MCF 10A (cell line): ENCODE measurements around the gene TTC3. TPM values are rescaled to one million over a fixed set of nuclear protein-coding genes. Genes with fewer than 3 reads are reported as not detected.

Experiments
- BruUV-seq: library from RNA; stranded (reverse); fragments of 400-500 nt; replicated peaks from 2 replicates; lab custom pipeline; 2021; lab: Mats Ljungman, UMichigan
- CTCF ChIA-PET: fragments of 300-600 bp; sonication (Branson Sonifier 250); formaldehyde crosslinking; extraction: SDS; loops from one replicate; lab custom pipeline; 2021; ENCODE audit warnings: antibody characterized with exemption, inconsistent platforms; lab: Yijun Ruan, JAX
- POLR2A ChIA-PET: fragments of 300-600, 350-650 bp; sonication (Branson Sonifier 250); formaldehyde crosslinking; extraction: SDS; loops from one replicate; lab custom pipeline; 2020; ENCODE audit warnings: antibody characterized with exemption, inconsistent platforms; lab: Yijun Ruan, JAX
- DNase-seq: peaks from one replicate; pipeline ENCODE4 v3.0.0-alpha.2; 2018; ENCODE audit not compliant: unreplicated experiment
- H3K27ac Mint-ChIP-seq: one replicate; pipeline ENCODE4 v1.8.0; 2022; ENCODE audit warnings: mild to moderate bottlenecking, low read depth, mixed read lengths; ENCODE audit not compliant: unreplicated experiment
- H3K27me3 Mint-ChIP-seq: one replicate; pipeline ENCODE4 v1.8.0; 2022; ENCODE audit warnings: mixed read lengths; ENCODE audit not compliant: insufficient read depth, unreplicated experiment
- H3K36me3 Mint-ChIP-seq: one replicate; pipeline ENCODE4 v1.8.0; 2022; ENCODE audit warnings: mild to moderate bottlenecking, moderate library complexity, mixed read lengths; ENCODE audit not compliant: insufficient read depth, unreplicated experiment
- H3K4me1 Mint-ChIP-seq: one replicate; pipeline ENCODE4 v1.8.0; 2022; ENCODE audit warnings: mixed read lengths; ENCODE audit not compliant: insufficient read depth, unreplicated experiment
- H3K4me3 Mint-ChIP-seq: one replicate; pipeline ENCODE4 v1.8.0; 2022; ENCODE audit warnings: mild to moderate bottlenecking, moderate library complexity, mixed read lengths; ENCODE audit not compliant: unreplicated experiment
- H3K9me3 Mint-ChIP-seq: one replicate; pipeline ENCODE4 v1.8.0; 2022; ENCODE audit warnings: mixed read lengths; ENCODE audit not compliant: unreplicated experiment
- intact Hi-C: fragments of 100-400 bp; cut with micrococcal nuclease; formaldehyde crosslinking; loops from 2 replicates; pipeline ENCODE4 v1.14.1; 2022
- total RNA-seq: library from RNA; stranded (reverse); gene quantifications from 2 replicates; pipeline ENCODE4 v1.2.3, GENCODE V29; 2022
- TF ChIP-seq, protein P1 (sequence below): fragments of 200-600 bp; IDR thresholded peaks from one replicate; pipeline ENCODE4 v1.8.0; 2022; ENCODE audit warnings: antibody characterized with exemption, mild to moderate bottlenecking; ENCODE audit not compliant: unreplicated experiment

Gene TTC3
- total RNA-seq, 1 experiment from 2014 or later: 74.4 TPM

DNA sequence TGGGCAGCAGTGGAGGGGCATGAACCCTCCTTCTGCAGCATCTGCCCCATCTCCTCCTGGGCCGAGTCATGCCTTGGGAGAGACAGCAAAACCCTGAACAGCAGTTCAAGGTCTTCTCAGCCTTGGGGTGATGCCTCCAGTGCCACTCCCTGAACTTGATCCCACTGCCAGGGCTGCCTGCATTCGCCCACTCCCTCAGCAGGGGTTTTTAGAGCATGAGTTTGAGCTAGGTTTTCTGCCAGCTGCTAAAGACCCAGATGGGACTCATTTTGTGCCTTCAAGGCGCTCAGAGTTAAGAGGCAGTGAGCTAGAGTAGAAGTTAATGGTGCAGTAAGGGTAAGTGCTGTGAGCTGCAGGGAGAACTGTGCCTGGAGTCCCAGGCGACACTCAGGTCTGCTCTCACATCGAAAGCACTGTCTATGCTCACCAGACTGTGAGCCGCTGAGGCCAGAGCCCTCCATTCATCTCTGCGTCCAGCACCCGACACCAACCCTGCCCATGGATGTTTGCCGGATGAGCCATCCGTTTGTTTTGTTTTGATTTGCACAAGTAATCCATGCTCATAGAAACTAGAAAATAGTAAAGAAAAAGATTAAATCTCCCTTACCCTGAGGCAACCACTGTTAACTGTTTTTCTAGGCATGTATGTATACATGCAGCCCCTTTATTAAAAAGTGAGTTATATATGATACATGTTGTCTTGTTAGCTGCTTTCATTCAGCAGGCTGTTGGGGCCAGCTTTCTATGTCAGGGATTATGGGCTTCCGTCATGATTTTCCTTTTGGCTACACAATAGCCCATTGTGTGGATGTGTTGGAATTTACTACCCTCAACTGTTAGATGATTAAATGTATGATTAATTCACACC is 126.2 kb downstream of the TTC3 start:
- peak; percentile 41 for DNase-seq
- CTCF ChIA-PET: interaction anchor here (0.7 kb wide), 1 partner anchor 1197 kb away, joined by 3 read pairs; no protein-coding TSS in a partner anchor
- no peak overlapping the region for H3K4me3 Mint-ChIP-seq
- peaks cover 5% of the 10 kb centered on the region for H3K4me1 Mint-ChIP-seq
- intact Hi-C loops: no loop called here
- H3K27ac Mint-ChIP-seq: peak overlapping the region; percentile 63
- H3K27me3 Mint-ChIP-seq: no peaks in the 10 kb centered on the region
- H3K9me3 Mint-ChIP-seq: no peaks in the 10 kb centered on the region
- H3K36me3 Mint-ChIP-seq: peaks cover 66% of the 10 kb centered on the region
- TF ChIP-seq, protein P1, sequence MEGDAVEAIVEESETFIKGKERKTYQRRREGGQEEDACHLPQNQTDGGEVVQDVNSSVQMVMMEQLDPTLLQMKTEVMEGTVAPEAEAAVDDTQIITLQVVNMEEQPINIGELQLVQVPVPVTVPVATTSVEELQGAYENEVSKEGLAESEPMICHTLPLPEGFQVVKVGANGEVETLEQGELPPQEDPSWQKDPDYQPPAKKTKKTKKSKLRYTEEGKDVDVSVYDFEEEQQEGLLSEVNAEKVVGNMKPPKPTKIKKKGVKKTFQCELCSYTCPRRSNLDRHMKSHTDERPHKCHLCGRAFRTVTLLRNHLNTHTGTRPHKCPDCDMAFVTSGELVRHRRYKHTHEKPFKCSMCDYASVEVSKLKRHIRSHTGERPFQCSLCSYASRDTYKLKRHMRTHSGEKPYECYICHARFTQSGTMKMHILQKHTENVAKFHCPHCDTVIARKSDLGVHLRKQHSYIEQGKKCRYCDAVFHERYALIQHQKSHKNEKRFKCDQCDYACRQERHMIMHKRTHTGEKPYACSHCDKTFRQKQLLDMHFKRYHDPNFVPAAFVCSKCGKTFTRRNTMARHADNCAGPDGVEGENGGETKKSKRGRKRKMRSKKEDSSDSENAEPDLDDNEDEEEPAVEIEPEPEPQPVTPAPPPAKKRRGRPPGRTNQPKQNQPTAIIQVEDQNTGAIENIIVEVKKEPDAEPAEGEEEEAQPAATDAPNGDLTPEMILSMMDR: no peak
- BruUV-seq: no TSS peak
- POLR2A ChIA-PET: no interaction called here

DNA sequence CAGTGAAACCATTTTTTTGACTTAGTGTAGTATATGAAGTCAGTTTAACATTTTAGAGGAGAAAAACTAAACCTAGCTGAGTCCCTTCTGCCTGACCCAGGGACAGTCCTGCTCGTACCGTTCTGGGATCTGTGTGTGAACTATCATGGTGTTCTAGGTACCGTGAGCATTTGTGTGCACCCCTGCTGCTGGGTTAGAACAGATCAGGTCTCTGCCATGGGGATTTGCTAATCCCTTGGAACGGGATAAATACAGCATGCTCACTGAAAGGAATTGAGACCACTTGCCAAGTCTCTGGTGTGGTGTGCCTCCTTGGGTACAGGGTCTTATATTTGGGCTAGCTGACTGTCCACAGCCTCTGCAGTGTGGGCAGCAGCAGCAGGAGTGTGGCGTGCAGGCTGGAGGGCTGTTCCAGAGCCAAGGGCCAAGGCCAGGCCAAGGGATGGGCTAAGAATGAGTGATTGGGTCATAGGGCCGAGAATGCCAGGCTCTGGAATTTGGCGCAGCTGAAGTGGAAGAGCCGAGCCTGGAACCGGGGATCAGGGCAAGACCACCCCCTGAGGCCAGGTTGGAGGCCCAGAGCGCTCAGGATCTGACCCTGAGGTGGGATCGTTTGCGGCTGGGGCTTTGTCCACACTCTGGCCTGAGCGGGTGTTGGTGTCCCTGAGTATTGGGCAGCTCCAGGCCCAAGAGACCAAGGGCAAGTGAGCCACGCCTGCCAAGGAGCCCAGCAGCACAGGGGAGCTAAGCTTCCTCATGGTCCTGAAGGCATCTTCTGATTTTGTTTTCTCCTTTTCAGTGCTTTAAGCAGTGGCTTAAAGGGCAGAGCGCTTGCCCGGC is 127.8 kb downstream of the TTC3 start:
- no peak overlapping the region for H3K27ac Mint-ChIP-seq
- no peak for DNase-seq
- H3K9me3 Mint-ChIP-seq: no peaks in the 10 kb centered on the region
- intact Hi-C loops: no loop called here
- no TSS peak for BruUV-seq
- no peaks in the 10 kb centered on the region for H3K27me3 Mint-ChIP-seq
- CTCF ChIA-PET: interaction anchor here (0.7 kb wide), 1 partner anchor 42 kb away, joined by 3 read pairs; no protein-coding TSS in a partner anchor
- POLR2A ChIA-PET: no interaction called here
- H3K4me1 Mint-ChIP-seq: peaks cover 5% of the 10 kb centered on the region
- TF ChIP-seq, protein P1: no peak
- H3K36me3 Mint-ChIP-seq: peaks cover 55% of the 10 kb centered on the region
- no peak overlapping the region for H3K4me3 Mint-ChIP-seq

DNA sequence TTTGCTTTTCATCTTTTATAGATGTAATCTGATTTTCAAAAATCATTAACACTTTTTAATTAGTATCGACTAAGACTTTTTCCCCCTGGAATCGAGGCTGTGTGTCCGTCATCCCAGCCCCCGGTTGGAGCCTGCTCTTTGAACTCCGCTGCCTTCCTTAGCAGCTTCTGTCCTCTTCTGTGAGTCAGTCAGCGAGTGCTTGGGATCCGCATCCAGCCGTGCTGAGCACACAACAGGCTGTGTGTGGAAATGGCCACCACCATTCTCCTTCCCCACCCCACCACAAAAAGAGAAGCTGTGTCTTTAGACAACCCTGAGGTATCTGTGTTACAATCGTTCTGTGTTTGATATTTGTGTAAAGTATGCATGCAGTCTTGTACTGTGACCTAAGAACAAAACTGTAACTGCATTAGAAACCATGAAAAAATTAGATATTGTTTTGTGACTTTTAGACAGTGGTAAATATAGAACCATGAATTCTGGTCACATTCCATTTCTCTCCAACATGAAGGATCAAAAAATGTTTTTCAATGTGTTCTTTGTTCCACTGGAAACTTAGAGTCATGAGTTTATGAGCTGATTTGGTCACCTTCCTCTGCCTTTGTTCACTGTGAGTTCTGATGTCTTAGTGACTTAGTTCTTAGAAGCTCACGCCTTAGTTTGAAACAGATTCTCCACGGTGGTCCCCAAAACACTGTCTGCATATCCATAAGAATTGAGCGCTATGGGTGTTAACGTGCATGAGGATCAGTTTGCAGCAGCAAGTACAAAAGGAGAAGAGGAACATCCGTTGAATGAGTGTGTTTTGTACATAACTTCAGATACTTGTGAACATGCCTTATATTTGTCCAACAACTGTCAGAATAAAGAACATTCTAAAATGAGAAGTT is 129.4 kb downstream of the TTC3 start:
- CTCF ChIA-PET: no interaction called here
- peaks cover 41% of the 10 kb centered on the region for H3K36me3 Mint-ChIP-seq

More for the DNA sequence above, 129.4 kb downstream of the TTC3 start:
- no peak overlapping the region for H3K4me3 Mint-ChIP-seq
- TF ChIP-seq, protein P1: no peak
- POLR2A ChIA-PET: interaction anchor here (1.2 kb wide), 1 partner anchor 9 kb away, joined by 3 read pairs; no protein-coding TSS in a partner anchor
- H3K27me3 Mint-ChIP-seq: no peaks in the 10 kb centered on the region
- intact Hi-C loops: no loop called here
- H3K4me1 Mint-ChIP-seq: peaks cover 5% of the 10 kb centered on the region
- no peak overlapping the region for H3K27ac Mint-ChIP-seq
- H3K9me3 Mint-ChIP-seq: no peaks in the 10 kb centered on the region
- DNase-seq: no peak
- TSS peak; percentile 40 for BruUV-seq
